ENCODE results near the gene DCBLD2.

The DCBLD2 gene

DNA sequence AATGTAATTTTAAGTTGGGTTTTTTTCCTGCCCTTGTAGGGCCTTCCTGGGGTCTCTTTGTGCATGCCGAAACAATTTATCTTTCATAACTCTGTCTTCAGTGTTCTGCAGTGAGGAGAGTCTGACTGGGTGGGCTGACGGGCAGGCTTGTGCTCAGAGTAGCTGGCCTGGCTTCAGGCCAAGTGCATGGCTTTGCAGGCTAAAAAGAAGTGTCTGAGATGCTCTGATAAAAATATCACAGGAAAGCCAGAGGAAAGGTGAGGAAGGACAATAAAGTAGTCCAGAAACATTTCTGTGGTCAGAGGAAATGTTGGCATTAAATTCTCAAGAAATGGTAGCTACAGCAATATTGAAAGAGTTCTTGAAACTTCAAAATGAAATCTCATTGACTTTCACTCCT lies 112.8 kb downstream of the DCBLD2 start:
- no peaks in the 10 kb centered on the region for H3K4me1 ChIP-seq (ENCODE audit: control insufficient read depth in 2 of 2, insufficient read depth in 1 of 2, low read depth in 1 of 2, low read length in 2 of 2)
- H3K79me1 ChIP-seq (ENCODE audit: low read depth, low read length) = no peaks in the 10 kb centered on the region
- H3K23ac ChIP-seq (ENCODE audit: low read depth, low read length, poor library complexity) = no peak overlapping the region
- no peak overlapping the region for H3K14ac ChIP-seq (ENCODE audit: low read length)
- H2BK5ac ChIP-seq (ENCODE audit: low read length) = no peak overlapping the region
- H3K4me2 ChIP-seq (ENCODE audit: insufficient read depth, low read length, poor library complexity, severe bottlenecking) = no peak overlapping the region
- DNase-seq (ENCODE audit: low spot score) = no peak
- no peak overlapping the region for H2BK120ac ChIP-seq (ENCODE audit: low read depth, low read length)
- no peak overlapping the region for H3K18ac ChIP-seq (ENCODE audit: low read length)
- H4K91ac ChIP-seq (ENCODE audit: low read depth, low read length, poor library complexity) = no peak overlapping the region
- no peak overlapping the region for H3K4ac ChIP-seq (ENCODE audit: low read length)
- no peak overlapping the region for H3K27ac ChIP-seq (replicated peaks; ENCODE audit: low read length)
- WGBS, 2 donors (ENCODE audit: extremely low coverage in 2 of 2, insufficient read length in 2 of 2, insufficient replicate concordance in 1 of 2) = no CpG with 5 or more reads among the region's 2 CpGs
- no peak overlapping the region for H2AFZ ChIP-seq (ENCODE audit: low read length)
- no peak overlapping the region for H3K4me3 ChIP-seq (ENCODE audit: low read length in 2 of 2)
- no peak overlapping the region for H4K8ac ChIP-seq (ENCODE audit: low read depth, low read length)
- H3K9me3 ChIP-seq (replicated peaks in 1 of 2; ENCODE audit: control insufficient read depth in 2 of 2, insufficient read depth in 1 of 2, low read depth in 1 of 2, low read length in 2 of 2) = no peaks in the 10 kb centered on the region
- H3K27me3 ChIP-seq (ENCODE audit: control insufficient read depth in 3 of 3, insufficient read depth in 3 of 3, low read depth in 1 of 3, low read length in 3 of 3) = no peaks in the 10 kb centered on the region
- H2AK5ac ChIP-seq (ENCODE audit: low read depth, low read length) = no peak overlapping the region
- no peak overlapping the region for H2BK12ac ChIP-seq (ENCODE audit: low read length)
- H3K9ac ChIP-seq (ENCODE audit: low read depth, low read length, poor library complexity) = no peak overlapping the region
- H2BK15ac ChIP-seq (ENCODE audit: low read length) = no peak overlapping the region
- H3K36me3 ChIP-seq (replicated peaks in 1 of 2; ENCODE audit: control insufficient read depth in 2 of 2, insufficient read depth in 2 of 2, low read length in 2 of 2) = no peaks in the 10 kb centered on the region

DNA sequence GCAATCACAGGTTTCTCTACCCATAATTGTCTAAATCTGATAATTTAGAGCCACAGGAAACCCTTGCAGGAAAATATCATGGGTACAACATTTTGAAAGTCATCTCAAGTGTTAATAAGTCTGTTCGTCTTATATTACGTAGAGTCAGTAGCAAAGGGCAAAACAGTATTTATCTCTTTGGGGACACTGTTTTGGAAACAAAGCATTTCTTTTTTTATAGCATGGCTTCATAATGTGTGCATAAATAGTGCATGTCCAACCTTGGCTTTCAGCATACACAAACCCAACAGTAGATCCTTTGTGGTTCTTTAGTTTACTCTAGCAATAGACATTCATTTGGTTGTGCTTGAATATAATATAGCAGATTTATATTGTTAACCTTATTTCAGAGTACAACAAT lies 114.3 kb downstream of the DCBLD2 start:
- Histone ChIP-seq H2BK12ac (ENCODE audit: low read length) (no peak overlapping the region), H3K4me2 (ENCODE audit: insufficient read depth, low read length, poor library complexity, severe bottlenecking) (no peak overlapping the region)

DNA sequence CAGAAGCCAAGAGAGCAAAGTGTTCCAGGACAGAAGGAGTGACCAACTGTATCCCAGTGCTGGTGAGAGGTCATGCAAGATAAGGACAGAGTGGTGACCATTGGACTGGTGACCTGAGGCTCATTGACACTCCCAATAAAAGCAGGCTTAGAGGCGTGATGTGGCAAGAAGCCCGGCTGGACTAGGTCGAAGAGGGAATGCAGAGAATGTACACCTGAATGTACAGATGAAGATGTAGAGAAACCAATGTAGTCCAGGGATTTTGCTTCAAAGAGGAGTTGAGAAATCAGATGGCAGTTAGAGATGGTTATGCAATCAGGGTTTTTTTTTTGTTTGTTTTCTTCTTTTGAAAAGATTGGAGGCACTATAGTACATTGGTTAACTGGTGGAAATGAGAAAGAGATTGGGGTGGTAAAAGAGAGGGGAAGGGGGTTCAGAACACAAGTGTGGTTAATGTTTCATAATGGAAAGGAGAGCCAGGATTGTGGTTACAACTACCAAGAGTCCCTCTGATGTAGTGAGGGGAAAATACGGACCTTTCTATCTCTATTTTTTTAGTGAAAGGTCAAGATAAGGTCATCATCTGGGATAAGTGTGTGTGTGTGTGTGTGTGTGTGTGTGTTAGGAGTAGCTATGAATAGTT lies 115.0 kb downstream of the DCBLD2 start:
- Histone ChIP-seq H3K27me3 (ENCODE audit: control insufficient read depth in 3 of 3, insufficient read depth in 3 of 3, low read depth in 1 of 3, low read length in 3 of 3) (no peaks in the 10 kb centered on the region), H3K36me3 (replicated peaks in 1 of 2; ENCODE audit: control insufficient read depth in 2 of 2, insufficient read depth in 2 of 2, low read length in 2 of 2) (no peaks in the 10 kb centered on the region), H2BK15ac (ENCODE audit: low read length) (no peak overlapping the region), H3K14ac (ENCODE audit: low read length) (no peak overlapping the region), H3K79me1 (ENCODE audit: low read depth, low read length) (no peaks in the 10 kb centered on the region), H2AK5ac (ENCODE audit: low read depth, low read length) (no peak overlapping the region), H3K18ac (ENCODE audit: low read length) (no peak overlapping the region), H2BK12ac (ENCODE audit: low read length) (no peak overlapping the region), H2AFZ (ENCODE audit: low read length) (no peak overlapping the region), H3K9ac (ENCODE audit: low read depth, low read length, poor library complexity) (no peak overlapping the region), H4K8ac (ENCODE audit: low read depth, low read length) (no peak overlapping the region), H3K9me3 (replicated peaks in 1 of 2; ENCODE audit: control insufficient read depth in 2 of 2, insufficient read depth in 1 of 2, low read depth in 1 of 2, low read length in 2 of 2) (no peaks in the 10 kb centered on the region), H3K4ac (ENCODE audit: low read length) (no peak overlapping the region), H3K4me3 (ENCODE audit: low read length in 2 of 2) (no peak overlapping the region), H3K4me2 (ENCODE audit: insufficient read depth, low read length, poor library complexity, severe bottlenecking) (no peak overlapping the region), H4K91ac (ENCODE audit: low read depth, low read length, poor library complexity) (no peak overlapping the region), H3K23ac (ENCODE audit: low read depth, low read length, poor library complexity) (no peak overlapping the region), H3K4me1 (ENCODE audit: control insufficient read depth in 2 of 2, insufficient read depth in 1 of 2, low read depth in 1 of 2, low read length in 2 of 2) (peaks cover 0 to 10% of the 10 kb centered on the region in 2 donors), H2BK5ac (ENCODE audit: low read length) (no peak overlapping the region), H2BK120ac (ENCODE audit: low read depth, low read length) (no peak overlapping the region), H3K27ac (replicated peaks; ENCODE audit: low read length) (no peak overlapping the region)
- DNase-seq (ENCODE audit: low spot score) = no peak
- no CpG with 5 or more reads among the region's 4 CpGs for WGBS, 2 donors (ENCODE audit: extremely low coverage in 2 of 2, insufficient read length in 2 of 2, insufficient replicate concordance in 1 of 2)

More for the DNA sequence above, 114.3 kb downstream of the DCBLD2 start:
- Histone ChIP-seq H2BK15ac (ENCODE audit: low read length) (no peak overlapping the region), H3K18ac (ENCODE audit: low read length) (no peak overlapping the region), H3K27me3 (ENCODE audit: control insufficient read depth in 3 of 3, insufficient read depth in 3 of 3, low read depth in 1 of 3, low read length in 3 of 3) (no peaks in the 10 kb centered on the region), H3K4me3 (ENCODE audit: low read length in 2 of 2) (no peak overlapping the region), H3K23ac (ENCODE audit: low read depth, low read length, poor library complexity) (no peak overlapping the region), H2AFZ (ENCODE audit: low read length) (no peak overlapping the region), H3K14ac (ENCODE audit: low read length) (no peak overlapping the region), H2BK5ac (ENCODE audit: low read length) (no peak overlapping the region), H3K4me1 (ENCODE audit: control insufficient read depth in 2 of 2, insufficient read depth in 1 of 2, low read depth in 1 of 2, low read length in 2 of 2) (peaks cover 0 to 9% of the 10 kb centered on the region in 2 donors), H3K27ac (replicated peaks; ENCODE audit: low read length) (no peak overlapping the region), H3K9ac (ENCODE audit: low read depth, low read length, poor library complexity) (no peak overlapping the region), H4K91ac (ENCODE audit: low read depth, low read length, poor library complexity) (no peak overlapping the region), H3K9me3 (replicated peaks in 1 of 2; ENCODE audit: control insufficient read depth in 2 of 2, insufficient read depth in 1 of 2, low read depth in 1 of 2, low read length in 2 of 2) (no peaks in the 10 kb centered on the region), H2BK120ac (ENCODE audit: low read depth, low read length) (no peak overlapping the region), H3K36me3 (replicated peaks in 1 of 2; ENCODE audit: control insufficient read depth in 2 of 2, insufficient read depth in 2 of 2, low read length in 2 of 2) (no peaks in the 10 kb centered on the region), H3K79me1 (ENCODE audit: low read depth, low read length) (no peaks in the 10 kb centered on the region), H4K8ac (ENCODE audit: low read depth, low read length) (no peak overlapping the region), H2AK5ac (ENCODE audit: low read depth, low read length) (no peak overlapping the region), H3K4ac (ENCODE audit: low read length) (no peak overlapping the region)
- no peak for DNase-seq (ENCODE audit: low spot score)
- no CpG with 5 or more reads among the region's 2 CpGs for WGBS, 2 donors (ENCODE audit: extremely low coverage in 2 of 2, insufficient read length in 2 of 2, insufficient replicate concordance in 1 of 2)

DNA sequence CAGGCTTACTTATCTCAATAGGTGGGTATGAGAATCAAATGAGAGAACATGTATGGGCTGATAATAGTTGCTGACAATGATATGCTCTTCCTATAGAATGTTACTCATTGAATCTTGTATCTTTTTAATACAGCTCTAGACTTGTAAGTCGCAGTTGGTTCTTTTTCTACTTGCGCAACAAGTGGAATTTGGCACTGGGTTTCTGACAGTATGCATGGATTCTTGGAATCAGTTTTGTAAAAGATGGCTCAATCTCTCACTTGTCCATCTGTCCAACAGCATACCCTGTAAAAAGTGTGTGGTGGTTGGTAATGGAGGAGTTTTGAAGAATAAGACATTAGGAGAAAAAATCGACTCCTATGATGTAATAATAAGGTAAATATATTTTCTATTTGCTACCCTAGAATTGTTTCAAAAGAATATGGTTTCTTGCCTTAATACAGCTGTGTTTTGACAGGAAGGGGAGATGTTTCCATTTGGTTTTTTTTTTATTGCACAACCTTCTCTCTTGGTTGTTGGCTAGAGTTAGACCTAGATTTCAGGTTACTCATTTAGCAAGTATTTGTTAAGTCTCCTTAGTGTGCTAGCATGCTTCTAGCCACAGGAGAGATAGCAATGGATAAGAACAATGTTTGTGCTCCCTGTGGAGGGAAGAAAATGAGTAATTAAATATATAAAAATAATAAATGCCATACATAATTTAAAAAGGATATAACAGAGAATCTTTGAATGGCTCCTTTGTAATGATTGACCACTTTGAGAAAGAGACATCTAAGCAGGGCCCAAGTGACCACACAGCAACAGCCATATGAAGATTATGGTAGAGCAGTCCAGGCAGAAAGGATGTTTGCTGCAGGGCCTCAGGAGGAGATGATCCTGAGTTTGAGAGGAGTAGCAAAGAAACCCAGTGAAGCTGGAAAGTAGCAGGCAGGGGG lies 116.6 kb downstream of the DCBLD2 start:
- Histone ChIP-seq H3K4me2 (ENCODE audit: insufficient read depth, low read length, poor library complexity, severe bottlenecking) (no peak overlapping the region), H3K4me3 (ENCODE audit: low read length in 2 of 2) (no peak overlapping the region), H3K23ac (ENCODE audit: low read depth, low read length, poor library complexity) (no peak overlapping the region), H3K4me1 (ENCODE audit: control insufficient read depth in 2 of 2, insufficient read depth in 1 of 2, low read depth in 1 of 2, low read length in 2 of 2) (peaks cover 0 to 10% of the 10 kb centered on the region in 2 donors), H2BK15ac (ENCODE audit: low read length) (no peak overlapping the region), H3K27ac (replicated peaks; ENCODE audit: low read length) (no peak overlapping the region), H2BK5ac (ENCODE audit: low read length) (no peak overlapping the region), H3K9ac (ENCODE audit: low read depth, low read length, poor library complexity) (no peak overlapping the region), H3K27me3 (ENCODE audit: control insufficient read depth in 3 of 3, insufficient read depth in 3 of 3, low read depth in 1 of 3, low read length in 3 of 3) (no peaks in the 10 kb centered on the region), H2AK5ac (ENCODE audit: low read depth, low read length) (no peak overlapping the region), H3K79me1 (ENCODE audit: low read depth, low read length) (no peaks in the 10 kb centered on the region), H4K8ac (ENCODE audit: low read depth, low read length) (no peak overlapping the region), H3K14ac (ENCODE audit: low read length) (no peak overlapping the region), H2AFZ (ENCODE audit: low read length) (no peak overlapping the region), H2BK12ac (ENCODE audit: low read length) (no peak overlapping the region), H3K36me3 (replicated peaks in 1 of 2; ENCODE audit: control insufficient read depth in 2 of 2, insufficient read depth in 2 of 2, low read length in 2 of 2) (no peaks in the 10 kb centered on the region), H3K9me3 (replicated peaks in 1 of 2; ENCODE audit: control insufficient read depth in 2 of 2, insufficient read depth in 1 of 2, low read depth in 1 of 2, low read length in 2 of 2) (no peaks in the 10 kb centered on the region), H3K18ac (ENCODE audit: low read length) (no peak overlapping the region), H3K4ac (ENCODE audit: low read length) (no peak overlapping the region), H2BK120ac (ENCODE audit: low read depth, low read length) (no peak overlapping the region), H4K91ac (ENCODE audit: low read depth, low read length, poor library complexity) (no peak overlapping the region)
- no CpG with 5 or more reads among the region's 3 CpGs for WGBS, 2 donors (ENCODE audit: extremely low coverage in 2 of 2, insufficient read length in 2 of 2, insufficient replicate concordance in 1 of 2)
- no peak for DNase-seq (ENCODE audit: low spot score)
